Heart left ventricle (tissue), 16 donors: ENCODE results near the gene CEP128. TPM values are rescaled to one million over a fixed set of nuclear protein-coding genes. Genes with fewer than 3 reads are reported as not detected.

ENCODE experiments used
- ATAC-seq, 4 donors: fragments of 200-7000 bp; cut with Tn5 transposase; one replicate each; pipeline ENCODE4 v1.9.1; 2020 to 2022; ENCODE audit warnings: moderate library complexity in 4 of 4, mild to moderate bottlenecking in 3 of 4, moderate number of reproducible peaks in 1 of 4
- DNase-seq, 5 donors: peaks; one replicate each; pipeline ENCODE4 v3.0.0-alpha.2; 2020
- H3K27ac ChIP-seq, 12 donors: fragments of 200-600 bp; sonication (generic) in 4 of 12; one replicate each; pipeline versions ENCODE4 v1.5.0 to v1.8.0; 2016 to 2022; ENCODE audit warnings: mild to moderate bottlenecking in 2 of 12
- H3K27me3 ChIP-seq, 9 donors: fragments of 200-600 bp; sonication (generic) in 2 of 9; one replicate each; pipeline versions ENCODE4 v1.5.1 to v1.8.0; 2016 to 2022; ENCODE audit warnings: mild to moderate bottlenecking in 3 of 9
- H3K36me3 ChIP-seq, 9 donors: fragments of 200-600 bp; sonication (generic) in 2 of 9; one replicate each; pipeline versions ENCODE4 v1.5.0 to v1.8.0; 2018 to 2022; ENCODE audit warnings: mild to moderate bottlenecking in 2 of 9
- H3K4me1 ChIP-seq, 12 donors: fragments of 200-600 bp; sonication (generic) in 4 of 12; one replicate each; pipeline versions ENCODE4 v1.5.0 to v1.8.0; 2016 to 2022; ENCODE audit warnings: mild to moderate bottlenecking in 3 of 12
- H3K4me3 ChIP-seq, 12 donors: fragments of 200-600 bp; sonication (generic) in 4 of 12; one replicate each; pipeline versions ENCODE4 v1.5.0 to v1.8.0; 2017 to 2022; ENCODE audit warnings: mild to moderate bottlenecking in 9 of 12, moderate library complexity in 4 of 12
- H3K9me3 ChIP-seq, 12 donors: fragments of 200-600 bp; sonication (generic) in 4 of 12; one replicate each; pipeline versions ENCODE4 v1.5.0 to v1.8.0; 2016 to 2022; ENCODE audit warnings: mild to moderate bottlenecking in 1 of 12
- CTCF ChIP-seq, 12 donors: fragments of 200-600 bp; sonication (generic) in 4 of 12; IDR thresholded peaks; one replicate each; pipeline versions ENCODE4 v1.5.0 to v1.8.0; 2018 to 2022; ENCODE audit warnings: antibody characterized with exemption in 12 of 12, mild to moderate bottlenecking in 5 of 12
- POLR2A ChIP-seq, 2 donors: fragments of 450-650 bp; IDR thresholded peaks; one replicate each; pipeline ENCODE4 v1.6.1; 2017; ENCODE audit warnings: antibody characterized with exemption in 2 of 2, mild to moderate bottlenecking in 2 of 2, moderate library complexity in 2 of 2
- WGBS, 4 donors: extraction: QIAGEN DNeasy Blood & Tissue Kit in 2 of 4; methylation state at CpG; one replicate each; pipeline versions ENCODE4 v1.1.5 to v1.1.7; 2013 to 2018; 5-methylcytosine and 5-hydroxymethylcytosine counted together
- intact Hi-C, 10 donors: fragments of 100-400 bp; cut with DNase I; formaldehyde crosslinking; loops; one replicate each; pipeline versions ENCODE4 v1.11.1 to v1.14.2; 2022
- polyA plus RNA-seq, 2 donors: library from polyadenylated mRNA; stranded (reverse); fragments of 200-250 nt; gene quantifications; one replicate each; pipeline ENCODE4 v1.2.3, GENCODE V29; 2013
- total RNA-seq, 9 donors: library from RNA; depleted of rRNA in 2 of 9; stranded (reverse); fragments of >200 nt in 2 of 9; fragmentation: NEBNext Ultra II Directional in 3 of 9; extraction: Animal tissue kit (Norgen Biotek cat#: 25700) in 3 of 9; gene quantifications; one replicate each; pipeline versions ENCODE4 v1.1.0 to v1.2.4, GENCODE V29; 2016 to 2023
- donor health status: ischemic (EF 13 %, LVEDD 7.1; RV severe dilation, severe dysfunction).
- donor health status: healthy with polysubstance abuse.
- donor health status: DM: no; HTN: yes; CAD: no.
- donor health status: DM: no; HTN: no; CAD: no.
- donor health status: ischemic (EF 25% LVEDD 6.9; RV normal size, moderate dysfunction).
- donor health status: ischemic (EF 25% LVEDD 5.7; RV mildly dilated, moderate dysfunction).
- donor health status: healthy.
- donor health status: DM: yes; HTN: yes; CAD: no.
- donor health status: ischemic (EF 35%, LVEDD 5.7; RV mildly dilated, moderate dysfunction).
- donor health status: nonischemic (EF 11% LVEDD 7.7; RV severe dilation, severe dysfunction).
- donor health status: DM: yes; HTN: yes; CAD: no.
- donor health status: PGD.
- donor health status: ischemic (EF 29% LVEDD 5.4; RV normal size, mild dysfunction).
- donor health status: nonischemic (EF 23%, LVEDD 6.1; RV moderate dilation, normal function).

The CEP128 gene
- total and polyA plus RNA-seq, 11 donors = 0.94 to 6.6 (median 3.4) TPM

GRCh38 chr14:80930836-80931389 lies 10.6 kb downstream of the CEP128 start:
- H3K27me3 ChIP-seq = no peaks in the 10 kb centered on the region
- no peaks in the 10 kb centered on the region for H3K36me3 ChIP-seq
- H3K4me3 ChIP-seq = no peak overlapping the region
- peaks cover 0 to 8% (median 0%) of the 10 kb centered on the region in 12 donors for H3K9me3 ChIP-seq
- ATAC-seq = no peak
- intact Hi-C loops = no loop called here
- 64 to 78% (median 72%) methylated on average over 8 of the region's 8 CpGs for WGBS, 4 donors
- peak overlapping the region in 1 of 12 donors; percentile 61 for H3K27ac ChIP-seq
- DNase-seq = no peak
- peaks cover 0 to 13% (median 0%) of the 10 kb centered on the region in 12 donors for H3K4me1 ChIP-seq
- TF ChIP-seq POLR2A (IDR thresholded peaks at IDR 0.05) (no peak), CTCF (IDR thresholded peaks at IDR 0.05) (no peak)

GRCh38 chr14:80930095-80930494 lies 11.4 kb downstream of the CEP128 start:
- no peaks in the 10 kb centered on the region for H3K36me3 ChIP-seq
- ATAC-seq (no peak), DNase-seq (no peak)
- H3K9me3 ChIP-seq = peaks cover 0 to 8% (median 0%) of the 10 kb centered on the region in 12 donors
- H3K4me1 ChIP-seq = peaks cover 0 to 13% (median 0%) of the 10 kb centered on the region in 12 donors
- no peak overlapping the region for H3K27ac ChIP-seq
- WGBS, 4 donors = 88 to 96% (median 90%) methylated on average over 5 of the region's 5 CpGs
- no peaks in the 10 kb centered on the region for H3K27me3 ChIP-seq
- no peak for TF ChIP-seq POLR2A (IDR thresholded peaks at IDR 0.05)
- TF ChIP-seq CTCF (IDR thresholded peaks at IDR 0.05) = no peak
- intact Hi-C loops = no loop called here
- no peak overlapping the region for H3K4me3 ChIP-seq

- DNase-seq (no peak), ATAC-seq (peak in 2 of 4 donors; percentile 22 to 23)
- Histone ChIP-seq H3K27ac (peak overlapping the region in 1 of 12 donors; percentile 34), H3K9me3 (peaks cover 0 to 8% (median 0%) of the 10 kb centered on the region in 12 donors), H3K4me3 (no peak overlapping the region), H3K27me3 (no peaks in the 10 kb centered on the region), H3K36me3 (no peaks in the 10 kb centered on the region), H3K4me1 (peaks cover 0 to 13% (median 0%) of the 10 kb centered on the region in 12 donors)
- 59 to 77% (median 69%) methylated on average over 7 to 8 of the region's 8 CpGs for WGBS, 4 donors
- intact Hi-C loops = no loop called here
- TF ChIP-seq POLR2A (IDR thresholded peaks at IDR 0.05) (no peak), CTCF (IDR thresholded peaks at IDR 0.05) (no peak)
Observed at GRCh38 chr14:80927083-80927989, 14.2 kb downstream of the CEP128 start.

- intact Hi-C loops = no loop called here
- Histone ChIP-seq H3K4me1 (peaks cover 0 to 13% (median 0%) of the 10 kb centered on the region in 12 donors), H3K27ac (peak overlapping the region in 1 of 12 donors; percentile 34), H3K36me3 (no peaks in the 10 kb centered on the region), H3K27me3 (no peaks in the 10 kb centered on the region), H3K4me3 (no peak overlapping the region), H3K9me3 (peaks cover 0 to 8% (median 0%) of the 10 kb centered on the region in 12 donors)
- peak in 1 of 5 donors; percentile 29 for DNase-seq
- WGBS, 4 donors = 75 to 90% (median 85%) methylated on average over 4 of the region's 4 CpGs
- TF ChIP-seq CTCF (IDR thresholded peaks at IDR 0.05) (no peak), POLR2A (IDR thresholded peaks at IDR 0.05) (no peak)
- ATAC-seq = peak; percentile 85 to 97 (median 93)
Observed at GRCh38 chr14:80926397-80927082, 15.0 kb downstream of the CEP128 start.
